ENCODE results near the gene ANTXR1.

DNA sequence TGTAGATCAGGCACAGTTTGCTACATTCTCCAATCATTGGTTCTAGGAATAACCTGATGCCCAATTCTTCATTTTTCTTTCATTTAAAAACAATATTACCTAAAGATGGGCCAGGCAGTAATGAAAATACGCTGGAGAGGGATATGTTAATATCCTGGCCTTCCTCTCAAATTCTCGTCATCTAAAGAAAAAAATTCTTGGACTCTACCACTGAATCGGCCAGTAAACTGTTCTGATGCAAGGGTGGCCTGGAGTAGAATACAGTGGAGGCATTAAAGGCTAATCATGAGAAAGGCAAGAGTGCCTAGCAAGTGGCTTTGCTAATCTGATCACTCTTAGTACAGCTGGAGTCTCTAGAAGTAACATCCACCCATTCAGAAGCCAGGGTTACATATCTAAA, 157.7 kb downstream of the ANTXR1 start:
- no peak for TF ChIP-seq ESRRG (CRISPR knock-in tag; IDR thresholded peaks at IDR 0.05)
- TF ChIP-seq ZFP3 (CRISPR knock-in tag; IDR thresholded peaks at IDR 0.05) = no peak
- TF ChIP-seq ZNF565 (CRISPR knock-in tag; conservative IDR thresholded peaks at IDR 0.05; ENCODE audit: low read depth) = no peak
- TF ChIP-seq PATZ1 (CRISPR knock-in tag; IDR thresholded peaks at IDR 0.05; ENCODE audit: borderline replicate concordance) = no peak
- no peak for TF ChIP-seq ZC3H10 (CRISPR knock-in tag; IDR thresholded peaks at IDR 0.05)
- no peak for TF ChIP-seq SNAI2 (CRISPR knock-in tag; IDR thresholded peaks at IDR 0.05)
- no peak for TF ChIP-seq TOX (CRISPR knock-in tag; IDR thresholded peaks at IDR 0.05; ENCODE audit: borderline replicate concordance)
- TF ChIP-seq POU6F1 (CRISPR knock-in tag; IDR thresholded peaks at IDR 0.05; ENCODE audit: borderline replicate concordance, low read depth) = no peak
- TF ChIP-seq CSDC2 (CRISPR knock-in tag; IDR thresholded peaks at IDR 0.05) = no peak
- TF ChIP-seq OSR1 (CRISPR knock-in tag; IDR thresholded peaks at IDR 0.05) = no peak
- no peak for TF ChIP-seq CREB5 (CRISPR knock-in tag; IDR thresholded peaks at IDR 0.05; ENCODE audit: low read depth)
- no peak for TF ChIP-seq ZNF70 (CRISPR knock-in tag; IDR thresholded peaks at IDR 0.05)
- TF ChIP-seq GLIS3 (CRISPR knock-in tag; IDR thresholded peaks at IDR 0.05) = no peak
